ENCODE results near the gene SLC11A1.

GRCh38 chr2:218431878-218432277 is 49.8 kb downstream of the SLC11A1 start:
- no peak for TF ChIP-seq POLR2AphosphoS5 (IDR thresholded peaks at IDR 0.05)
- no peak for TF ChIP-seq POLR2A (IDR thresholded peaks at IDR 0.05)
- no peak for TF ChIP-seq EP300 (IDR thresholded peaks at IDR 0.05)
